Esophagus squamous epithelium (tissue), 5 donors: ENCODE measurements around the gene THSD7B. TPM values are rescaled to one million over a fixed set of nuclear protein-coding genes. Genes with fewer than 3 reads are reported as not detected.

Experiments
- DNase-seq: peaks from one replicate; lab custom pipeline; 2025; lab: John Stamatoyannopoulos, UW
- H3K27ac ChIP-seq, 4 donors: fragments of 200-600 bp; sonication (generic); one replicate each; pipeline ENCODE4 v1.5.1; 2016 to 2019; ENCODE audit warnings: mild to moderate bottlenecking in 1 of 4
- H3K27me3 ChIP-seq, 4 donors: fragments of 200-600 bp; sonication (generic); 1 replicate in 3 of 4; 2 replicates in 1 of 4; pipeline versions ENCODE4 v1.5.1 to v1.6.0; 2017 to 2021; ENCODE audit warnings: antibody characterized with exemption in 1 of 4
- H3K36me3 ChIP-seq, 3 donors: fragments of 200-600 bp; sonication (generic); one replicate each; pipeline ENCODE4 v1.5.1; 2016 to 2019
- H3K4me1 ChIP-seq, 3 donors: fragments of 200-600 bp; sonication (generic); one replicate each; pipeline ENCODE4 v1.5.1; 2017 to 2019
- H3K4me3 ChIP-seq, 4 donors: fragments of 200-600 bp; sonication (generic); 1 replicate in 3 of 4; 2 replicates in 1 of 4; pipeline ENCODE4 v1.5.1; 2016 to 2019; ENCODE audit warnings: mild to moderate bottlenecking in 2 of 4, moderate library complexity in 1 of 4
- H3K9me3 ChIP-seq, 3 donors: fragments of 200-600 bp; sonication (generic); one replicate each; pipeline ENCODE4 v1.5.1; 2016 to 2019
- POLR2A ChIP-seq, 4 donors: fragments of 450-650 bp; IDR thresholded peaks; one replicate each; pipeline ENCODE4 v1.6.1; 2017; ENCODE audit warnings: antibody characterized with exemption in 4 of 4, mild to moderate bottlenecking in 4 of 4, moderate library complexity in 3 of 4
- WGBS, 2 donors: methylation state at CpG; one replicate each; pipeline ENCODE4 v1.1.5; 2018; 5-methylcytosine and 5-hydroxymethylcytosine counted together
- intact Hi-C: fragments of 100-400 bp; cut with DNase I; formaldehyde crosslinking; loops from one replicate; pipeline ENCODE4 v1.15.0; 2022
- total RNA-seq, 4 donors: library from RNA; depleted of rRNA; stranded (reverse); fragments of >200 nt; gene quantifications; one replicate each; pipeline ENCODE4 v1.1.0, GENCODE V29; 2016
- TF ChIP-seq, protein P1 (sequence below), 6 experiments: fragments of 450-650 bp in 4 of 6; fragments of 200-600 bp in 2 of 6; sonication (generic) in 2 of 6; IDR thresholded peaks; one replicate each; pipeline ENCODE4 v1.5.1; 2016 to 2019; ENCODE audit warnings: antibody characterized with exemption in 6 of 6, mild to moderate bottlenecking in 4 of 6, moderate library complexity in 4 of 6
- donor health status: DM: yes; HTN: yes; CAD: no.

THSD7B gene
- total RNA-seq, 4 donors from 2014 or later = 0.31 to 0.97 (median 0.72) TPM

DNA sequence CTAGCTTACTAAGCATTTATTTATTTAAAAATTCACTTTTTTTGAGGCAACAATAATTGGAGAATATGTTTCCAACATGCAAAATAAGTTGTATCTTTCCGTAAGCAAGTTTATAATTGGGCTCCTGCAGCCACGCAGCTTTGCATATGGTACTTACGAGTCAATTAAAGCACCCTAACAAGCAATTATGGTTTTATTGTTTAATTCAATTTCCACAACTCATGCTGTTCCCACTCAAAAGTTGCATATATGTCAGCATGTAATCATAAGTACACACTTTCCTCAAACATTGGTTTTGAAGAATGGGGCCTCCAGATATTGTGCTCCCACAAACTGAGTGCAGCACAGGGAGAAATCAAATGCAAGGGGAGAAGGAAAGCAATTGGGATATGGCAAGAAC lies 613.8 kb downstream of the THSD7B start:
- intact Hi-C loops = no loop called here
- H3K9me3 ChIP-seq = no peaks in the 10 kb centered on the region
- no peak overlapping the region for H3K4me3 ChIP-seq
- no peak for DNase-seq
- TF ChIP-seq, protein P1, sequence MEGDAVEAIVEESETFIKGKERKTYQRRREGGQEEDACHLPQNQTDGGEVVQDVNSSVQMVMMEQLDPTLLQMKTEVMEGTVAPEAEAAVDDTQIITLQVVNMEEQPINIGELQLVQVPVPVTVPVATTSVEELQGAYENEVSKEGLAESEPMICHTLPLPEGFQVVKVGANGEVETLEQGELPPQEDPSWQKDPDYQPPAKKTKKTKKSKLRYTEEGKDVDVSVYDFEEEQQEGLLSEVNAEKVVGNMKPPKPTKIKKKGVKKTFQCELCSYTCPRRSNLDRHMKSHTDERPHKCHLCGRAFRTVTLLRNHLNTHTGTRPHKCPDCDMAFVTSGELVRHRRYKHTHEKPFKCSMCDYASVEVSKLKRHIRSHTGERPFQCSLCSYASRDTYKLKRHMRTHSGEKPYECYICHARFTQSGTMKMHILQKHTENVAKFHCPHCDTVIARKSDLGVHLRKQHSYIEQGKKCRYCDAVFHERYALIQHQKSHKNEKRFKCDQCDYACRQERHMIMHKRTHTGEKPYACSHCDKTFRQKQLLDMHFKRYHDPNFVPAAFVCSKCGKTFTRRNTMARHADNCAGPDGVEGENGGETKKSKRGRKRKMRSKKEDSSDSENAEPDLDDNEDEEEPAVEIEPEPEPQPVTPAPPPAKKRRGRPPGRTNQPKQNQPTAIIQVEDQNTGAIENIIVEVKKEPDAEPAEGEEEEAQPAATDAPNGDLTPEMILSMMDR (IDR thresholded peaks at IDR 0.05) = no peak
- no peak for TF ChIP-seq POLR2A (IDR thresholded peaks at IDR 0.05)
- H3K4me1 ChIP-seq = no peaks in the 10 kb centered on the region
- no peak overlapping the region for H3K27ac ChIP-seq
- H3K36me3 ChIP-seq = no peaks in the 10 kb centered on the region
- no peaks in the 10 kb centered on the region for H3K27me3 ChIP-seq
- WGBS, 2 donors = 87 to 89% methylated on average over 3 of the region's 3 CpGs

DNA sequence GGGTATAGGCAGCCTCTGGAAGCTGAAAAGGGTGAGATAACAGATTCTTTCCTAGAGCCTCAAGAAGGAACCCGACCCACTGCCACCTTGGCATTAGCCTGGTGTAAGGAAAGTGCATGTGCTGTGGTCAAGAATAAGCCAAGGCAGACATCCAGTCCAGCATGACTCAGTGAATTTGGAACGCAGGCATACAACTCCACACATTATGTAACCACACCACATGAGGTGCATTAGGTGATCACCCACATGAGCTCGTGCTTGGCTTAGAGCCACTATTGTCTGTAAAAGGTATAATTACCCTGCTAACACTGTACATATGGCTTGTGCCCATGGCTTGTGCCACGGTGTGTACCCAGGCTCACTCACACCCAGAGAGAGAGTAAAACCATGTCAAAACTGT lies 615.3 kb downstream of the THSD7B start:
- TF ChIP-seq, protein P1 (IDR thresholded peaks at IDR 0.05) = no peak
- TF ChIP-seq POLR2A (IDR thresholded peaks at IDR 0.05) = no peak
- no peaks in the 10 kb centered on the region for H3K27me3 ChIP-seq
- DNase-seq = no peak
- 18 to 31% methylated on average over 4 of the region's 4 CpGs for WGBS, 2 donors
- intact Hi-C loops = no loop called here
- no peaks in the 10 kb centered on the region for H3K36me3 ChIP-seq
- no peaks in the 10 kb centered on the region for H3K4me1 ChIP-seq
- no peak overlapping the region for H3K27ac ChIP-seq
- no peak overlapping the region for H3K4me3 ChIP-seq
- no peaks in the 10 kb centered on the region for H3K9me3 ChIP-seq

DNA sequence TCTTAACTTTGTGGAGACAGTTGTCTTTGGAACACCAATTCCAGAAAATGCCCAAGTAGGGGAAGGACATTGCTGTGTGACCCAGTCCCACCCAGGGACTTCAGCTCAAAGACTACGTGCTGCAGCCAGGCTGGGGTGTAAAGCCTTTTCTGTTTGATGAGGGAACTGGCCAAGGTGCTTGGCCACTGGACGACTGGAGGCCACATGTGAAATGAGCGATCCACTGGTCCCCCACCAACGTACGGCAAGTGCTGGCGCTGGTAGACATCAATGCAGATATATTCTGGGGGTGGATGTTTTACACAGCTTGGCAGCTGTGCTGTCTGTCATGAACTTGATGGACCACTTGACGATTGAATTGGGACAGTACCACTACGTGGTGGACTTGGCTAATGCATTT lies 616.4 kb downstream of the THSD7B start:
- Histone ChIP-seq H3K36me3 (no peaks in the 10 kb centered on the region), H3K27ac (no peak overlapping the region), H3K4me1 (no peaks in the 10 kb centered on the region), H3K27me3 (no peaks in the 10 kb centered on the region), H3K4me3 (no peak overlapping the region), H3K9me3 (no peaks in the 10 kb centered on the region)
- intact Hi-C loops = no loop called here
- TF ChIP-seq, protein P1 (IDR thresholded peaks at IDR 0.05) = no peak
- no peak for TF ChIP-seq POLR2A (IDR thresholded peaks at IDR 0.05)
- 90 to 94% methylated on average over 7 to 8 of the region's 8 CpGs for WGBS, 2 donors
- no peak for DNase-seq

DNA sequence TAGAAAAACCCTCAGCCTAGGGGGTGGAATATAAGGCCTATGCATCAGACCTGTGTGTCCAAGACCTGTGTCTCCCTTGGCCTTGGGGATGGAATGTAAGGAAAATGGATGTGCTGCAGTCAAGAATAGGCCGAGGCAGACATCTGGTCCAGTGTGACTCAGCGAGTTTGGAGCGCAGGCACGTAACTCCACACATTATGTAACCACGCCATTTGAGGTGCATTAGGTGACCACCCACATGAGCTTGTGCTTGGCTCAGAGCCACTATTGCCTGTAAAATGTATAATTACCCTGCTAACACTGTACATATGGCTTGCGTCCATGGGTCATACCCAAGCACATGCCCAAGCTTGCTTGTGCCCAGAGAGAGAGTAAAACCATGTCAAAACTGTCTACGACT lies 618.0 kb downstream of the THSD7B start:
- H3K27me3 ChIP-seq = no peaks in the 10 kb centered on the region
- intact Hi-C loops = no loop called here
- H3K9me3 ChIP-seq = no peaks in the 10 kb centered on the region
- H3K4me3 ChIP-seq = no peak overlapping the region
- no peak for DNase-seq
- no peak for TF ChIP-seq POLR2A (IDR thresholded peaks at IDR 0.05)
- TF ChIP-seq, protein P1 (IDR thresholded peaks at IDR 0.05) = no peak
- no peak overlapping the region for H3K27ac ChIP-seq
- 80 to 81% methylated on average over 7 of the region's 7 CpGs for WGBS, 2 donors
- H3K36me3 ChIP-seq = no peaks in the 10 kb centered on the region
- no peaks in the 10 kb centered on the region for H3K4me1 ChIP-seq

DNA sequence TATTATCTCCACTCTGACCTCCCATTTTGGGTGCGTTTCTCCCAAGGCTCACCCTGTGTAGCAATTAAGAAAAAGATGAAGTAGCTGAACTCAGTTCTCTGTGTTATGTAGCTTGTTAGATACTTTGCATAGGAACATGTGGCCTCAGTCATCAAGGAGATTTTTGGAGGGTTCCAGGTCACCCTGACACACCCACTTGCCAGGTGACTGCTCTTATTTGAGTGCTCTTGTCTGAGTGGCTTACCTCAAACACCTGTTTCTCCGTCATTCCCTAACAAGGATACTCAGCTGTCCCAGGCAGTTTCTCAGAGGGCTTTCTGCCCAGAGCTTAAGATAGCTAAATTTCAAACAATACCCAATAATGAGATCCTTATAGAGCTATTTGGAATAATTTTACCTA lies 621.7 kb downstream of the THSD7B start:
- no peak overlapping the region for H3K27ac ChIP-seq
- no peaks in the 10 kb centered on the region for H3K9me3 ChIP-seq
- intact Hi-C loops = no loop called here
- H3K4me1 ChIP-seq = no peaks in the 10 kb centered on the region
- TF ChIP-seq, protein P1 (IDR thresholded peaks at IDR 0.05) = no peak
- TF ChIP-seq POLR2A (IDR thresholded peaks at IDR 0.05) = no peak
- DNase-seq = no peak
- 80 to 87% methylated on average over 2 of the region's 2 CpGs for WGBS, 2 donors
- no peak overlapping the region for H3K4me3 ChIP-seq
- H3K27me3 ChIP-seq = no peaks in the 10 kb centered on the region
- H3K36me3 ChIP-seq = no peaks in the 10 kb centered on the region
